Measurements from ENCODE around the gene ANKRD50. TPM values are rescaled to one million over a fixed set of nuclear protein-coding genes. Genes with fewer than 3 reads are reported as not detected.

Gene ANKRD50
- total and polyA plus RNA-seq, 9 of the 15 experiments (the other 6 are each of a cell fraction or from before 2014, with no cell fraction given) = 2.0 to 8.0 (median 6.2) TPM

DNA sequence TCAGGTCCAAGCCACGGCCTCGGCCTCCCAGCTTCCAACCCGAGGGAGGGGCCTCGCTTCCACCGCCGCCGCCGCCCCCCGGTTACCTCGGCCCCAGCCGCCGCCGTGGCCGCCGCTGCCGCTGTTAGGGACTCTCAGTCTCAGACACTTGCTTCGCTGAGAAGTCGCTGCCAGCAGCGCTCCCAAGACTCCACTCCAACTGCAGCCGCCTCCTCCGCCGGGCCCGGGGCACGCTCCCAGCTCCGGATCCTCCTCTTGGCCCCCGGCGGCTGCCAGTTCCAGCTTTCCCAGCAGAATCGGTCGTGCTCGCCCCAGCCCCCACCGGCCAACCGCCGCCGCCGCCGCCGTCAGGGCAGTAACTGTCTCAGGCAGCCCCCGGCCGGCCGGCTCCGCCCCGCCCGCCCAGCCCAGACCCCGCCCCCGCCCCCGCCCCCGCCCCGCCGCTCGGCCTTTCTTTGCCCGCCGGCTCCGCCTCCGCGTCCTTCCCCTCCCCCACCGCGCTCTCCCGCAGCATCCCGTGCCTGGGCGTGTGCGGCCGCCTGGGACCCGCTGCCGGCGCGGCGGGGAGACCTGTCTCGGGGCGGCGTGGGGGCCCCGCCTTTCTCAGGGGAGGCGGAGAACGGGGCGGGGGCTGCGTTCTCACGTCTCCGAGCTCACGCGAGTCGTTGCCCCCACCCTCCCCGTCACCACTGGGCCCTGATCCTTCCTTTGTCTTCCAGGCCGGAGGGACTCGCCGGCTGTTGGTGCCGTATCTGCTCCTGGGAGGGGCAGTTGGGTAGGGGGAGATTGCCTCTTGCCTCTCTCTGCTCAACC, at the start of gene ANKRD50 (continued):
- peak in 1 of 2 experiments; percentile 30; a peak in 1 of 4 replicates for TF ChIP-seq TBL1XR1 (IDR thresholded peaks at IDR 0.05; ENCODE audit: low read length in 2 of 2)
- TF ChIP-seq, protein P1, sequence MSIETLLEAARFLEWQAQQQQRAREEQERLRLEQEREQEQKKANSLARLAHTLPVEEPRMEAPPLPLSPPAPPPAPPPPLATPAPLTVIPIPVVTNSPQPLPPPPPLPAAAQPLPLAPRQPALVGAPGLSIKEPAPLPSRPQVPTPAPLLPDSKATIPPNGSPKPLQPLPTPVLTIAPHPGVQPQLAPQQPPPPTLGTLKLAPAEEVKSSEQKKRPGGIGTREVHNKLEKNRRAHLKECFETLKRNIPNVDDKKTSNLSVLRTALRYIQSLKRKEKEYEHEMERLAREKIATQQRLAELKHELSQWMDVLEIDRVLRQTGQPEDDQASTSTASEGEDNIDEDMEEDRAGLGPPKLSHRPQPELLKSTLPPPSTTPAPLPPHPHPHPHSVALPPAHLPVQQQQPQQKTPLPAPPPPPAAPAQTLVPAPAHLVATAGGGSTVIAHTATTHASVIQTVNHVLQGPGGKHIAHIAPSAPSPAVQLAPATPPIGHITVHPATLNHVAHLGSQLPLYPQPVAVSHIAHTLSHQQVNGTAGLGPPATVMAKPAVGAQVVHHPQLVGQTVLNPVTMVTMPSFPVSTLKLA (conservative IDR thresholded peaks at IDR 0.05) = peak in 1 of 2 experiments; percentile 36; a peak in 1 of 4 replicates
- TF ChIP-seq CEBPG (CRISPR knock-in tag; IDR thresholded peaks at IDR 0.05) = no peak
- TF ChIP-seq CEBPG (tag; conservative IDR thresholded peaks at IDR 0.05 in 1 of 2, IDR thresholded peaks at IDR 0.05 in 1 of 2) = no peak
- no peak for TF ChIP-seq BMI1 (IDR thresholded peaks at IDR 0.05; ENCODE audit: low read length)
- TF ChIP-seq, protein P2, sequence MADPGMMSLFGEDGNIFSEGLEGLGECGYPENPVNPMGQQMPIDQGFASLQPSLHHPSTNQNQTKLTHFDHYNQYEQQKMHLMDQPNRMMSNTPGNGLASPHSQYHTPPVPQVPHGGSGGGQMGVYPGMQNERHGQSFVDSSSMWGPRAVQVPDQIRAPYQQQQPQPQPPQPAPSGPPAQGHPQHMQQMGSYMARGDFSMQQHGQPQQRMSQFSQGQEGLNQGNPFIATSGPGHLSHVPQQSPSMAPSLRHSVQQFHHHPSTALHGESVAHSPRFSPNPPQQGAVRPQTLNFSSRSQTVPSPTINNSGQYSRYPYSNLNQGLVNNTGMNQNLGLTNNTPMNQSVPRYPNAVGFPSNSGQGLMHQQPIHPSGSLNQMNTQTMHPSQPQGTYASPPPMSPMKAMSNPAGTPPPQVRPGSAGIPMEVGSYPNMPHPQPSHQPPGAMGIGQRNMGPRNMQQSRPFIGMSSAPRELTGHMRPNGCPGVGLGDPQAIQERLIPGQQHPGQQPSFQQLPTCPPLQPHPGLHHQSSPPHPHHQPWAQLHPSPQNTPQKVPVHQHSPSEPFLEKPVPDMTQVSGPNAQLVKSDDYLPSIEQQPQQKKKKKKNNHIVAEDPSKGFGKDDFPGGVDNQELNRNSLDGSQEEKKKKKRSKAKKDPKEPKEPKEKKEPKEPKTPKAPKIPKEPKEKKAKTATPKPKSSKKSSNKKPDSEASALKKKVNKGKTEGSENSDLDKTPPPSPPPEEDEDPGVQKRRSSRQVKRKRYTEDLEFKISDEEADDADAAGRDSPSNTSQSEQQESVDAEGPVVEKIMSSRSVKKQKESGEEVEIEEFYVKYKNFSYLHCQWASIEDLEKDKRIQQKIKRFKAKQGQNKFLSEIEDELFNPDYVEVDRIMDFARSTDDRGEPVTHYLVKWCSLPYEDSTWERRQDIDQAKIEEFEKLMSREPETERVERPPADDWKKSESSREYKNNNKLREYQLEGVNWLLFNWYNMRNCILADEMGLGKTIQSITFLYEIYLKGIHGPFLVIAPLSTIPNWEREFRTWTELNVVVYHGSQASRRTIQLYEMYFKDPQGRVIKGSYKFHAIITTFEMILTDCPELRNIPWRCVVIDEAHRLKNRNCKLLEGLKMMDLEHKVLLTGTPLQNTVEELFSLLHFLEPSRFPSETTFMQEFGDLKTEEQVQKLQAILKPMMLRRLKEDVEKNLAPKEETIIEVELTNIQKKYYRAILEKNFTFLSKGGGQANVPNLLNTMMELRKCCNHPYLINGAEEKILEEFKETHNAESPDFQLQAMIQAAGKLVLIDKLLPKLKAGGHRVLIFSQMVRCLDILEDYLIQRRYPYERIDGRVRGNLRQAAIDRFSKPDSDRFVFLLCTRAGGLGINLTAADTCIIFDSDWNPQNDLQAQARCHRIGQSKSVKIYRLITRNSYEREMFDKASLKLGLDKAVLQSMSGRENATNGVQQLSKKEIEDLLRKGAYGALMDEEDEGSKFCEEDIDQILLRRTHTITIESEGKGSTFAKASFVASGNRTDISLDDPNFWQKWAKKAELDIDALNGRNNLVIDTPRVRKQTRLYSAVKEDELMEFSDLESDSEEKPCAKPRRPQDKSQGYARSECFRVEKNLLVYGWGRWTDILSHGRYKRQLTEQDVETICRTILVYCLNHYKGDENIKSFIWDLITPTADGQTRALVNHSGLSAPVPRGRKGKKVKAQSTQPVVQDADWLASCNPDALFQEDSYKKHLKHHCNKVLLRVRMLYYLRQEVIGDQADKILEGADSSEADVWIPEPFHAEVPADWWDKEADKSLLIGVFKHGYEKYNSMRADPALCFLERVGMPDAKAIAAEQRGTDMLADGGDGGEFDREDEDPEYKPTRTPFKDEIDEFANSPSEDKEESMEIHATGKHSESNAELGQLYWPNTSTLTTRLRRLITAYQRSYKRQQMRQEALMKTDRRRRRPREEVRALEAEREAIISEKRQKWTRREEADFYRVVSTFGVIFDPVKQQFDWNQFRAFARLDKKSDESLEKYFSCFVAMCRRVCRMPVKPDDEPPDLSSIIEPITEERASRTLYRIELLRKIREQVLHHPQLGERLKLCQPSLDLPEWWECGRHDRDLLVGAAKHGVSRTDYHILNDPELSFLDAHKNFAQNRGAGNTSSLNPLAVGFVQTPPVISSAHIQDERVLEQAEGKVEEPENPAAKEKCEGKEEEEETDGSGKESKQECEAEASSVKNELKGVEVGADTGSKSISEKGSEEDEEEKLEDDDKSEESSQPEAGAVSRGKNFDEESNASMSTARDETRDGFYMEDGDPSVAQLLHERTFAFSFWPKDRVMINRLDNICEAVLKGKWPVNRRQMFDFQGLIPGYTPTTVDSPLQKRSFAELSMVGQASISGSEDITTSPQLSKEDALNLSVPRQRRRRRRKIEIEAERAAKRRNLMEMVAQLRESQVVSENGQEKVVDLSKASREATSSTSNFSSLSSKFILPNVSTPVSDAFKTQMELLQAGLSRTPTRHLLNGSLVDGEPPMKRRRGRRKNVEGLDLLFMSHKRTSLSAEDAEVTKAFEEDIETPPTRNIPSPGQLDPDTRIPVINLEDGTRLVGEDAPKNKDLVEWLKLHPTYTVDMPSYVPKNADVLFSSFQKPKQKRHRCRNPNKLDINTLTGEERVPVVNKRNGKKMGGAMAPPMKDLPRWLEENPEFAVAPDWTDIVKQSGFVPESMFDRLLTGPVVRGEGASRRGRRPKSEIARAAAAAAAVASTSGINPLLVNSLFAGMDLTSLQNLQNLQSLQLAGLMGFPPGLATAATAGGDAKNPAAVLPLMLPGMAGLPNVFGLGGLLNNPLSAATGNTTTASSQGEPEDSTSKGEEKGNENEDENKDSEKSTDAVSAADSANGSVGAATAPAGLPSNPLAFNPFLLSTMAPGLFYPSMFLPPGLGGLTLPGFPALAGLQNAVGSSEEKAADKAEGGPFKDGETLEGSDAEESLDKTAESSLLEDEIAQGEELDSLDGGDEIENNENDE (IDR thresholded peaks at IDR 0.05; ENCODE audit: low read depth, low read length) = no peak
- no peak for TF ChIP-seq ZNF263 (CRISPR knock-in tag; IDR thresholded peaks at IDR 0.05; ENCODE audit: borderline replicate concordance)
- TF ChIP-seq NFIC (IDR thresholded peaks at IDR 0.05) = peak; percentile 38; the same call in 1 of the 2 replicates
- TF ChIP-seq, protein P3, sequence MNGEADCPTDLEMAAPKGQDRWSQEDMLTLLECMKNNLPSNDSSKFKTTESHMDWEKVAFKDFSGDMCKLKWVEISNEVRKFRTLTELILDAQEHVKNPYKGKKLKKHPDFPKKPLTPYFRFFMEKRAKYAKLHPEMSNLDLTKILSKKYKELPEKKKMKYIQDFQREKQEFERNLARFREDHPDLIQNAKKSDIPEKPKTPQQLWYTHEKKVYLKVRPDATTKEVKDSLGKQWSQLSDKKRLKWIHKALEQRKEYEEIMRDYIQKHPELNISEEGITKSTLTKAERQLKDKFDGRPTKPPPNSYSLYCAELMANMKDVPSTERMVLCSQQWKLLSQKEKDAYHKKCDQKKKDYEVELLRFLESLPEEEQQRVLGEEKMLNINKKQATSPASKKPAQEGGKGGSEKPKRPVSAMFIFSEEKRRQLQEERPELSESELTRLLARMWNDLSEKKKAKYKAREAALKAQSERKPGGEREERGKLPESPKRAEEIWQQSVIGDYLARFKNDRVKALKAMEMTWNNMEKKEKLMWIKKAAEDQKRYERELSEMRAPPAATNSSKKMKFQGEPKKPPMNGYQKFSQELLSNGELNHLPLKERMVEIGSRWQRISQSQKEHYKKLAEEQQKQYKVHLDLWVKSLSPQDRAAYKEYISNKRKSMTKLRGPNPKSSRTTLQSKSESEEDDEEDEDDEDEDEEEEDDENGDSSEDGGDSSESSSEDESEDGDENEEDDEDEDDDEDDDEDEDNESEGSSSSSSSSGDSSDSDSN (IDR thresholded peaks at IDR 0.05; ENCODE audit: borderline replicate concordance in 1 of 2, low read depth in 2 of 2, low read length in 2 of 2) = peak in 1 of 2 experiments; percentile 7; a peak in 1 of 4 replicates
- TF ChIP-seq ZNF507 (tag; conservative IDR thresholded peaks at IDR 0.05) = no peak
- no peak for TF ChIP-seq NUFIP1 (IDR thresholded peaks at IDR 0.05; ENCODE audit: partially characterized antibody)
